H9 (cell line): ENCODE results near the gene AQP5. TPM values are rescaled to one million over a fixed set of nuclear protein-coding genes. Genes with fewer than 3 reads are reported as not detected.

Experiments
- DNase-seq: peaks from one replicate; pipeline ENCODE4 v3.0.0-alpha.2; 2017
- H2AFZ ChIP-seq: one replicate; pipeline ENCODE4 v1.6.1; 2013; ENCODE audit warnings: mild to moderate bottlenecking, low read length, control low read depth, moderate library complexity
- H2AK5ac ChIP-seq: 2 replicates; pipeline ENCODE4 v1.6.1; 2013; ENCODE audit warnings: low read length, control low read depth, mixed read lengths; ENCODE audit not compliant: insufficient read length
- H2BK120ac ChIP-seq: one replicate; pipeline ENCODE4 v1.6.1; 2013; ENCODE audit warnings: low read depth, mild to moderate bottlenecking, low read length, control low read depth, inconsistent platforms; ENCODE audit not compliant: poor library complexity, severe bottlenecking
- H2BK12ac ChIP-seq: 2 replicates; pipeline ENCODE4 v1.6.1; 2013; ENCODE audit warnings: low read length, control low read depth, mixed read lengths, low read depth; ENCODE audit not compliant: insufficient read length
- H2BK15ac ChIP-seq: 2 replicates; pipeline ENCODE4 v1.6.1; 2013; ENCODE audit warnings: low read depth, low read length, control low read depth
- H2BK20ac ChIP-seq: one replicate; pipeline ENCODE4 v1.6.1; 2013; ENCODE audit warnings: low read depth, mild to moderate bottlenecking, low read length, control low read depth, inconsistent platforms; ENCODE audit not compliant: poor library complexity, severe bottlenecking
- H2BK5ac ChIP-seq: 2 replicates; pipeline ENCODE4 v1.6.1; 2013; ENCODE audit warnings: low read length, control low read depth, mixed read lengths; ENCODE audit not compliant: insufficient read length
- H3K14ac ChIP-seq: 2 replicates; pipeline ENCODE4 v1.6.1; 2013; ENCODE audit warnings: low read length, control low read depth; ENCODE audit not compliant: insufficient read depth
- H3K18ac ChIP-seq: 2 replicates; pipeline ENCODE4 v1.6.1; 2013; ENCODE audit warnings: low read depth, mild to moderate bottlenecking, mixed read lengths, low read length, control low read depth; ENCODE audit not compliant: insufficient read length
- H3K23ac ChIP-seq: 2 replicates; pipeline ENCODE4 v1.6.1; 2013; ENCODE audit warnings: low read length, control low read depth, mixed read lengths, low read depth; ENCODE audit not compliant: insufficient read length
- H3K23me2 ChIP-seq: 2 replicates; pipeline ENCODE4 v1.6.1; 2013; ENCODE audit warnings: low read depth, mild to moderate bottlenecking, mixed read lengths, low read length, control low read depth; ENCODE audit not compliant: insufficient read length, poor library complexity, severe bottlenecking
- H3K27ac ChIP-seq: 2 replicates; pipeline ENCODE4 v1.5.1; 2013; ENCODE audit warnings: low read length, control low read depth, mixed read lengths, low read depth; ENCODE audit not compliant: insufficient read length
- H3K27me3 ChIP-seq: 2 replicates; pipeline ENCODE4 v1.6.1; 2013; ENCODE audit warnings: low read length, control low read depth, inconsistent platforms; ENCODE audit not compliant: insufficient read depth
- H3K4ac ChIP-seq: 2 replicates; pipeline ENCODE4 v1.6.1; 2013; ENCODE audit warnings: low read depth, mild to moderate bottlenecking, control low read depth, inconsistent platforms, low read length, moderate library complexity
- H3K4me1 ChIP-seq: 2 replicates; pipeline ENCODE4 v1.6.1; 2013; ENCODE audit warnings: low read length, control low read depth, inconsistent platforms; ENCODE audit not compliant: insufficient read depth
- H3K4me2 ChIP-seq: 2 replicates; pipeline ENCODE4 v1.6.1; 2013; ENCODE audit warnings: low read length, control low read depth, mixed read lengths; ENCODE audit not compliant: insufficient read length, insufficient read depth
- H3K56ac ChIP-seq: 2 replicates; pipeline ENCODE4 v1.6.1; 2013; ENCODE audit warnings: low read depth, mild to moderate bottlenecking, mixed read lengths, low read length, control low read depth; ENCODE audit not compliant: insufficient read length
- H3K79me1 ChIP-seq: 2 replicates; pipeline ENCODE4 v1.6.1; 2013; ENCODE audit warnings: low read depth, mild to moderate bottlenecking, moderate library complexity, low read length, control low read depth, inconsistent platforms; ENCODE audit not compliant: insufficient read depth, poor library complexity, severe bottlenecking
- H3K79me2 ChIP-seq: 2 replicates; pipeline ENCODE4 v1.6.1; 2013; ENCODE audit warnings: low read length, control low read depth, inconsistent platforms; ENCODE audit not compliant: insufficient read depth
- H3K9ac ChIP-seq: 2 replicates; pipeline ENCODE4 v1.6.1; 2013; ENCODE audit warnings: low read length, control low read depth, mixed read lengths; ENCODE audit not compliant: insufficient read length; ENCODE audit errors: extremely low read depth
- H3K9me3 ChIP-seq: one replicate; pipeline ENCODE4 v1.6.1; 2013; ENCODE audit warnings: low read depth, low read length, inconsistent platforms; ENCODE audit not compliant: control insufficient read depth
- H3T11ph ChIP-seq: one replicate; pipeline ENCODE4 v1.6.1; 2013; ENCODE audit warnings: mild to moderate bottlenecking, low read length, control low read depth, inconsistent platforms
- H4K20me1 ChIP-seq: one replicate; pipeline ENCODE4 v1.6.1; 2013; ENCODE audit not compliant: control insufficient read depth, insufficient read length, insufficient read depth
- H4K5ac ChIP-seq: 2 replicates; pipeline ENCODE4 v1.6.1; 2013; ENCODE audit warnings: low read depth, mild to moderate bottlenecking, mixed read lengths, low read length, control low read depth; ENCODE audit not compliant: insufficient read length
- H4K8ac ChIP-seq: replicated peaks from 2 replicates; pipeline ENCODE4 v1.6.1; 2013; ENCODE audit warnings: low read length, control low read depth, mixed read lengths, low read depth; ENCODE audit not compliant: insufficient read length
- H4K91ac ChIP-seq: 2 replicates; pipeline ENCODE4 v1.6.1; 2013; ENCODE audit warnings: low read depth, mild to moderate bottlenecking, moderate library complexity, mixed read lengths, low read length, control low read depth; ENCODE audit not compliant: insufficient read length
- H3K27ac Mint-ChIP-seq, 3 experiments: 2 replicates in 2 of 3; 3 replicates in 1 of 3; pipeline ENCODE4 v1.8.0; 2020 to 2021; ENCODE audit warnings: mixed read lengths in 3 of 3, mild to moderate bottlenecking in 1 of 3, moderate library complexity in 1 of 3
- H3K27me3 Mint-ChIP-seq: 2 replicates; pipeline ENCODE4 v1.8.0; 2021; ENCODE audit warnings: low read depth, mild to moderate bottlenecking, moderate library complexity, mixed read lengths
- H3K36me3 Mint-ChIP-seq, 3 experiments: 2 replicates in 2 of 3; 3 replicates in 1 of 3; pipeline ENCODE4 v1.8.0; 2020 to 2021; ENCODE audit warnings: low read depth in 3 of 3, mixed read lengths in 3 of 3; ENCODE audit not compliant: insufficient read depth in 1 of 3
- H3K4me1 Mint-ChIP-seq, 2 experiments: 2 replicates each; pipeline ENCODE4 v1.8.0; 2020; ENCODE audit warnings: mixed read lengths in 2 of 2
- H3K4me3 Mint-ChIP-seq, 2 experiments: 2 replicates in 1 of 2; 3 replicates in 1 of 2; pipeline ENCODE4 v1.8.0; 2020 to 2021; ENCODE audit warnings: mild to moderate bottlenecking in 2 of 2, mixed read lengths in 2 of 2, moderate library complexity in 1 of 2
- H3K9me3 Mint-ChIP-seq, 2 experiments: 2 replicates in 1 of 2; 3 replicates in 1 of 2; pipeline ENCODE4 v1.8.0; 2020; ENCODE audit warnings: mild to moderate bottlenecking in 2 of 2, mixed read lengths in 2 of 2, moderate library complexity in 1 of 2
- WGBS: extraction: QIAGEN DNeasy Blood & Tissue Kit; methylation state at CpG from one replicate; pipeline ENCODE4 v1.1.7; 2013; ENCODE audit warnings: missing lambda C conversion rate, low lambda C conversion rate, mixed read lengths; ENCODE audit not compliant: insufficient read length; ENCODE audit errors: extremely low coverage; 5-methylcytosine and 5-hydroxymethylcytosine counted together
- total RNA-seq: library from RNA; stranded (reverse); gene quantifications from 2 replicates; pipeline ENCODE4 v1.2.1, GENCODE V29; 2021
- TF ChIP-seq, protein P1 (sequence below): fragments of 200-600 bp; sonication (generic); conservative IDR thresholded peaks from 3 replicates; pipeline ENCODE4 v1.8.0; 2021; ENCODE audit warnings: antibody characterized with exemption, mild to moderate bottlenecking

AQP5 gene
- total RNA-seq, 1 experiment from 2014 or later = 2.8 TPM

DNA sequence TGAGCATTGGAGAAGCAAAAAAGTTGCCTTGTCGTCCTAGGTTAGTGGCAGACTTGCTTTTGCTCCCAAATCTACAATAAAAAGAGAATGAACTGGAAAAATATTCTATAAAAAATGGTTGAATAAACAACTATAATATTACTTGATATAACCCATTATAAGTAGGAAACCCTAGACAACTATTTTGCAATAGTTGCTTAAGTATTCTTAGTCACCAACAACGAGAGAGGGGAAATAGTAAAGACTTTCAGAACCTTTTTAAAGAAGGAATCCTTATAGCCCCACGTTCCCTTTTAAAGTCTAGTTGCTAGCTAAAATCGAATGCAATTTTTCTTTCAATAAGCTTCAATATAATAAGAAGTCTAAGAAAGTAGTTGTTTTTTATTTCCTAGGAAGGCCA lies 28.6 kb downstream of the AQP5 start:
- WGBS = no CpG with 5 or more reads among the region's 4 CpGs
- Histone ChIP-seq H3K79me2 (no peaks in the 10 kb centered on the region), H3K9ac (no peak overlapping the region), H3K56ac (no peak overlapping the region), H3K4me2 (no peak overlapping the region), H3K4me1 (no peaks in the 10 kb centered on the region; the same call in 1 of the 2 replicates), H3K23ac (no peak overlapping the region), H4K5ac (no peak overlapping the region), H3K79me1 (no peaks in the 10 kb centered on the region), H3K14ac (no peak overlapping the region), H2BK12ac (no peak overlapping the region), H3K27ac (no peak overlapping the region), H3K23me2 (no peaks in the 10 kb centered on the region), H2AK5ac (no peak overlapping the region), H4K91ac (no peak overlapping the region), H3T11ph (no peak overlapping the region), H3K9me3 (no peaks in the 10 kb centered on the region), H3K4ac (no peak overlapping the region), H3K18ac (no peak overlapping the region), H4K20me1 (peaks cover 3% of the 10 kb centered on the region), H4K8ac (no peak overlapping the region), H2BK5ac (no peak overlapping the region), H3K27me3 (no peaks in the 10 kb centered on the region), H2BK15ac (no peak overlapping the region), H2BK20ac (no peak overlapping the region), H2AFZ (no peak overlapping the region), H2BK120ac (no peak overlapping the region)
- Mint-ChIP-seq H3K27ac (no peak overlapping the region), H3K4me1 (peaks cover 13% of the 10 kb centered on the region in 2 experiments), H3K9me3 (no peaks in the 10 kb centered on the region), H3K4me3 (no peak overlapping the region; a peak in 1 of 5 replicates), H3K27me3 (no peaks in the 10 kb centered on the region), H3K36me3 (peaks cover 28 to 67% (median 61%) of the 10 kb centered on the region in 3 experiments; a peak in 6 of 7 replicates)
- TF ChIP-seq, protein P1, sequence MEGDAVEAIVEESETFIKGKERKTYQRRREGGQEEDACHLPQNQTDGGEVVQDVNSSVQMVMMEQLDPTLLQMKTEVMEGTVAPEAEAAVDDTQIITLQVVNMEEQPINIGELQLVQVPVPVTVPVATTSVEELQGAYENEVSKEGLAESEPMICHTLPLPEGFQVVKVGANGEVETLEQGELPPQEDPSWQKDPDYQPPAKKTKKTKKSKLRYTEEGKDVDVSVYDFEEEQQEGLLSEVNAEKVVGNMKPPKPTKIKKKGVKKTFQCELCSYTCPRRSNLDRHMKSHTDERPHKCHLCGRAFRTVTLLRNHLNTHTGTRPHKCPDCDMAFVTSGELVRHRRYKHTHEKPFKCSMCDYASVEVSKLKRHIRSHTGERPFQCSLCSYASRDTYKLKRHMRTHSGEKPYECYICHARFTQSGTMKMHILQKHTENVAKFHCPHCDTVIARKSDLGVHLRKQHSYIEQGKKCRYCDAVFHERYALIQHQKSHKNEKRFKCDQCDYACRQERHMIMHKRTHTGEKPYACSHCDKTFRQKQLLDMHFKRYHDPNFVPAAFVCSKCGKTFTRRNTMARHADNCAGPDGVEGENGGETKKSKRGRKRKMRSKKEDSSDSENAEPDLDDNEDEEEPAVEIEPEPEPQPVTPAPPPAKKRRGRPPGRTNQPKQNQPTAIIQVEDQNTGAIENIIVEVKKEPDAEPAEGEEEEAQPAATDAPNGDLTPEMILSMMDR = no peak
- no peak for DNase-seq
